Heart left ventricle (tissue), 13 donors: ENCODE data around the gene STK32C.

ENCODE experiments used
- CTCF ChIP-seq, 12 donors: fragments of 200-600 bp; sonication (generic) in 4 of 12; IDR thresholded peaks; one replicate each; pipeline versions ENCODE4 v1.5.0 to v1.8.0; 2018 to 2022; ENCODE audit warnings: antibody characterized with exemption in 12 of 12, mild to moderate bottlenecking in 5 of 12
- POLR2A ChIP-seq, 2 donors: fragments of 450-650 bp; IDR thresholded peaks; one replicate each; pipeline ENCODE4 v1.6.1; 2017; ENCODE audit warnings: antibody characterized with exemption in 2 of 2, mild to moderate bottlenecking in 2 of 2, moderate library complexity in 2 of 2
- donor health status: ischemic (EF 13 %, LVEDD 7.1; RV severe dilation, severe dysfunction).
- donor health status: DM: no; HTN: yes; CAD: no.
- donor health status: DM: no; HTN: no; CAD: no.
- donor health status: ischemic (EF 25% LVEDD 6.9; RV normal size, moderate dysfunction).
- donor health status: ischemic (EF 25% LVEDD 5.7; RV mildly dilated, moderate dysfunction).
- donor health status: ischemic (EF 35%, LVEDD 5.7; RV mildly dilated, moderate dysfunction).
- donor health status: nonischemic (EF 11% LVEDD 7.7; RV severe dilation, severe dysfunction).
- donor health status: DM: yes; HTN: yes; CAD: no.
- donor health status: PGD.
- donor health status: ischemic (EF 29% LVEDD 5.4; RV normal size, mild dysfunction).
- donor health status: nonischemic (EF 23%, LVEDD 6.1; RV moderate dilation, normal function).

GRCh38 chr10:132229834-132230556, 77.8 kb downstream of the STK32C start:
- TF ChIP-seq CTCF (IDR thresholded peaks at IDR 0.05) = no peak
- TF ChIP-seq POLR2A (IDR thresholded peaks at IDR 0.05) = no peak
